ENCODE measurements around the gene ACAP3. TPM values are rescaled to one million over a fixed set of nuclear protein-coding genes. Genes with fewer than 3 reads are reported as not detected.

ACAP3 gene
- total RNA-seq, 4 donors from 2014 or later: 13.4 to 43.3 (median 18.8) TPM

DNA sequence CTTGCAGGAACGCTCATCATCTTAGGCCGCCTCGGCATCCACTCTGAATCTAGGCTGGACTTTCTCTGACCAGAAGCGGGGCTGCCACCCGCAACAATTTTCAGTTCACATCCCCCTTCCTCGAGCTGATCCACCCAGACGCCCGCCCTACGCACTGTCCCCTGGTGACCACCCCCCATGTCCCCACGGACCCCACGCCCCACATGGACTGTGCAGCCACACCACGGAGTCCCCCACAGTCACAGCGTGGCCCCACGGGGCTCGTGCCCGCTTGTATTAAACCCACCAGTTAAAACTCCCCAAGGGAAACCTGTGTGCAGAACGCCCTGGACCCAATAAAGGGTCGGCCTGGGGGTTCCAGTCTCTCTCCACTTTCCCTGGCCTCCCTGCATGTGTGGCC is 48.2 kb downstream of the ACAP3 start:
- TF ChIP-seq, protein P1, sequence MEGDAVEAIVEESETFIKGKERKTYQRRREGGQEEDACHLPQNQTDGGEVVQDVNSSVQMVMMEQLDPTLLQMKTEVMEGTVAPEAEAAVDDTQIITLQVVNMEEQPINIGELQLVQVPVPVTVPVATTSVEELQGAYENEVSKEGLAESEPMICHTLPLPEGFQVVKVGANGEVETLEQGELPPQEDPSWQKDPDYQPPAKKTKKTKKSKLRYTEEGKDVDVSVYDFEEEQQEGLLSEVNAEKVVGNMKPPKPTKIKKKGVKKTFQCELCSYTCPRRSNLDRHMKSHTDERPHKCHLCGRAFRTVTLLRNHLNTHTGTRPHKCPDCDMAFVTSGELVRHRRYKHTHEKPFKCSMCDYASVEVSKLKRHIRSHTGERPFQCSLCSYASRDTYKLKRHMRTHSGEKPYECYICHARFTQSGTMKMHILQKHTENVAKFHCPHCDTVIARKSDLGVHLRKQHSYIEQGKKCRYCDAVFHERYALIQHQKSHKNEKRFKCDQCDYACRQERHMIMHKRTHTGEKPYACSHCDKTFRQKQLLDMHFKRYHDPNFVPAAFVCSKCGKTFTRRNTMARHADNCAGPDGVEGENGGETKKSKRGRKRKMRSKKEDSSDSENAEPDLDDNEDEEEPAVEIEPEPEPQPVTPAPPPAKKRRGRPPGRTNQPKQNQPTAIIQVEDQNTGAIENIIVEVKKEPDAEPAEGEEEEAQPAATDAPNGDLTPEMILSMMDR (IDR thresholded peaks at IDR 0.05; ENCODE audit: low read depth): no peak

DNA sequence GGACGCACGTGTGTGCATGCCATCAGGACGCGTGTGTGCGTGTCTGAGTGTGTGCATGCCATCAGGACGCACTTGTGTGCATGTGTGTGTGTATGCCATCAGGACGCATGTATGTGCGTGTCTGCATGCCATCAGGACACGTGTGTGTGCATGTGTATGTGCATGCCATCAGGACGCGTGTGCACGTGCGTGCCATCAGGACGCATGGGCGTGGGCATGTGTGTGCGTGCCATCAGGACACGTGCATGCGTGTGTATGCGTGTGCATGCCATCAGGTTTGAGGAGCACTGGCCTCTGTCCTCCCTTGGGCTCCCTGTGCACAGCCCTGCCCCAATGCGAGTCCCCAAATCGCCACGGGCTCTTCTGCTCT is 48.6 kb downstream of the ACAP3 start:
- TF ChIP-seq, protein P1 (IDR thresholded peaks at IDR 0.05; ENCODE audit: low read depth): no peak

DNA sequence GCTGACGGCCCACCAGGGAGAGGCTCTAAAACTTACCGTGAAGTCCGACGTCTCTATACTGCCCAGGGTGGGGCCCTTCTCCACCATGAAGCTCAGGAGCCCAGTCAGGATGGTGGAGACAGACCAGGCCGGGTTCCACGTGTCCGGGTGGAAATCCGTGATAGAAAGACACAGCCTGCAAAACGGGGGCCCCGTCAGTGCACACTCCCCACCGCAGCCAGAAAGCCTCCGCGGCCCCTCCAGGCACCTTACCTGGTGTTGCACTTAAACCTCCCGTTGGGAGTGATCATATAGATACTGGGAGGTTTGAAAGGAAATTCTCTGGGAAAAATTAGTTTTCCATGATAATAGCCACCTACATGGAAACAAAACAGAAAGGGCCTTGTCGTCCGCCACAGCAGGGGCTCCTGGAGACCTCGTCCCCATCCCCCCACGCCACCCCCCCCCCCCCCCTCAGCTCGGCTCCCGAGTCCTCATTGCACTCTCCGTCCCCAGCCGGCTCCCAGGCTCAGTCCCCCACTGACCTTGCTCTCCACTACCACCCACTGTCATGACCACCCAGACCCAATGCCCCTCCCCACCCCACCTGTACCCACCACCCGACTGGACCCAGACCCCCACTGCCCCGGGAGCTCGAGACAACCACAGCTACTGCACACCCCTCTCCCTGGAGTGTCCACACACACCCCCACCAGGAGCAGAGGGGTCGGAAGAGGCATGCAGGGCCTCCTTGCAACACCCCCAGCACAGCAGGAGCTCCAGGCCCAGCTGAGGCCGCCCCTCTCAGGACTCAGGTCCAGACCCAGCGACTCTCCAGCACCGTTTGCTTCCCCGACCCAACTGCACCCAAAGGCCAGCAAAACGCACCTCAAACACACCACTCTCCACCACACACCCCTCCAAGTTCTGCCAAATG is 50.5 kb downstream of the ACAP3 start:
- TF ChIP-seq, protein P1 (IDR thresholded peaks at IDR 0.05; ENCODE audit: low read depth): no peak

DNA sequence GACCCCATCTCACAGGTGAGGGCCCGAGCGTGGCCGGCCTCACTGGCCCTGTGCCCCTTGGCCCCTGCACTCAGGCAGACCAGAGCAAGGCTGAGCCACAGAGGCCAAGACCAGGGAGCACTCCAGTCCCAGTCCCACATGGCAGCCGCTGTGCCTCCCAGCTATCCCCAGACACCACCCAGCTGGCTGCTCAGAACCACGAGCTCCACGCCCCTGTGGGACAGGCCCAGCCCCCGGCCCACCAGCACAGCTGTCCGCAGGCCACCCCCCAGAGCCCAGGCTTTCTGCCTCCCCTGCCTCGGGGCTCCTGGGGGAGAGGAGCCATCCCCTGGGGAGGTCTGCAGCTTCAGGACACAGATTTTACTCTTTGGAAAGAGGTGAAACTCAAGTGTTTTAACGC is 52.1 kb downstream of the ACAP3 start:
- TF ChIP-seq, protein P1 (IDR thresholded peaks at IDR 0.05; ENCODE audit: low read depth): no peak

DNA sequence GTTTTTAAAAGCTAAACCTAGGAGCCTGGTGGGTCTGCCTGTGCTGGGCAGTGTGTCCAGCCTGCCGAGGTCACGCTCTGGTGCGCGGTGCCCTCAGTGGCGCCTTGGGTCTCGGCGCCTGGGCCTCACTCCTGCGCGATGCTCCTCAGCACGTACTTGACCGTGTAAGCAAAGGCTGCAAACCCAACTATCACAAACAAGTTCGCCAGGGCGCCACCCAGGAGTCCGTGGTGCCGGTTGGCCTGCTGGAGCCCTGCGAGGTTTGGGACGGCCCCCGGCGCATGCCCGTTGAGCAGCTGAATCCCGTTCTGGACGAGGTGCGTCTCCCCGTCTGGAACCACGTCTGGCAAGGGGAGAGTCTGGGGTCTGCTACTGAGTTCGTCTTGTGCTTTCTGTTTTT is 52.7 kb downstream of the ACAP3 start:
- TF ChIP-seq, protein P1 (IDR thresholded peaks at IDR 0.05; ENCODE audit: low read depth): no peak

DNA sequence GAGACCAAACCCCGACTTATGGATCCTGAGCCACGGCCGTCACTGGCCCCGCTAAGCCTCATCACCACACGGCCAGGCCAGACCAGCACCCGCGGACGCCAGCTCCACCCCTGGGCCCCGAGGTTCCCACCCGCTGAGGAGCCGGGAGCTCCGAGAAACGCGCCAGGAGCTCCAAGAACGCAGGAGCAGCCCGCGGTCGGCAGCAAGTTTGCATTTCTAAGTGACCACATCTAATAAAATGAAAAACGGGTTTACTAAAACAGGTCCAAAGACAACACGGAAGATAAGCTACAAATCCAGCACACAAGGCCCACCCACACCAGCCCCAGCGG is 53.1 kb downstream of the ACAP3 start:
- TF ChIP-seq, protein P1 (IDR thresholded peaks at IDR 0.05; ENCODE audit: low read depth): no peak

DNA sequence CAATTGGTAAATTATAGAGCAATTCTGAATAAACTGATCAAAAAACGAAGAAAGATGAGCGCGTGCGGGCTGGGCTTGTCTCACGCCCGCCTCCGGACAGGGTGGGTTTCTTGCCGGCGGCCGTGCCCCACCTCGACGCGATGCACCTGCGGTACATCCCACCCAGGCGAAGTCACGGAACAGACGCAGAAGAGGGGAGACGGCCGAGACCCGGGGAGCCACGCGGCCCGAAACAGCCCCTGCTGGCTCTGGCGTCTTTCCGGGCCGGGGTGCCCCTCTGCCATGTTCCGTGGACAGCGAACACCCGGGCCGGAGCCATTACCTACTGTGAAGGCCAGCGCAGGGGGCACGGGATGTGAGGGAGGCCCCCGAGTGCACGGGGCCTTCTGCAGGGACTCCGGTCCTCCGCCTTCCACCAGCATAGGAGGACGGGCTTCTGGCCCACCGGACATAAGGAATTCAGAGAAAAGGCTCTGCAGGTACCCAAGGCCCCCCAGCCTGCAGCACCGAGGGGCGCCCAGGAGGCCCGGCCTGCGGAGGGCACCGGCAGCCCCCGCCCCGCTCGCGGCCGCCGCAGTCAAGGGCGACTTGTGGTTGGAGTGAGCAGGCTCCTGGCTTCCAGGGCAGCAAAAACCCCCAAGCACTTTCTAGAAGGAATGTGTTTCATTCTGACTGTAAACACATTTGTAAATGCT is 53.6 kb downstream of the ACAP3 start:
- TF ChIP-seq, protein P1 (IDR thresholded peaks at IDR 0.05; ENCODE audit: low read depth): no peak

Measured in subcutaneous adipose tissue (tissue), 4 donors.